WTC11 (cell line): ENCODE measurements around the gene CLDN5. TPM values are rescaled to one million over a fixed set of nuclear protein-coding genes. Genes with fewer than 3 reads are reported as not detected.
"Not testable (repeated sequence)": the region's sequence is repeated elsewhere in the genome, so short reads cannot be mapped to it uniquely, and the experiment has no call there.

Experiments
- ATAC-seq: fragments of 200-7000 bp; cut with Tn5 transposase; 2 replicates; pipeline ENCODE4 v1.10.0; 2021; ENCODE audit warnings: mild to moderate bottlenecking, moderate library complexity
- CTCF ChIA-PET: fragments of 300-600 bp; sonication (Branson Sonifier 250); formaldehyde crosslinking; loops from one replicate; lab custom pipeline; 2021; ENCODE audit warnings: antibody characterized with exemption; lab: Charles Lee
- POLR2A ChIA-PET: fragments of 350-600 bp; sonication (Branson Sonifier 250); formaldehyde crosslinking; loops from one replicate; lab custom pipeline; 2021; ENCODE audit warnings: antibody characterized with exemption; lab: Charles Lee
- DNase-seq: peaks from one replicate; pipeline ENCODE4 v3.0.0; 2021; ENCODE audit warnings: low spot score
- H3K27ac Mint-ChIP-seq: 2 replicates; pipeline ENCODE4 v1.8.0; 2021; ENCODE audit warnings: mixed read lengths
- H3K27me3 Mint-ChIP-seq: 2 replicates; pipeline ENCODE4 v1.8.0; 2021; ENCODE audit warnings: low read depth, mild to moderate bottlenecking, moderate library complexity, mixed read lengths
- H3K36me3 Mint-ChIP-seq: 2 replicates; pipeline ENCODE4 v1.8.0; 2021; ENCODE audit warnings: mixed read lengths
- H3K4me1 Mint-ChIP-seq: 2 replicates; pipeline ENCODE4 v1.8.0; 2022; ENCODE audit warnings: mixed read lengths
- H3K4me3 Mint-ChIP-seq: 2 replicates; pipeline ENCODE4 v1.8.0; 2021; ENCODE audit warnings: mild to moderate bottlenecking, moderate library complexity, mixed read lengths
- H3K9me3 Mint-ChIP-seq: 2 replicates; pipeline ENCODE4 v1.8.0; 2021; ENCODE audit warnings: mixed read lengths
- CREM ChIP-seq: sonication (generic); formaldehyde crosslinking; IDR thresholded peaks from 2 replicates; pipeline ENCODE4 v1.8.1; 2022; ENCODE audit warnings: mild to moderate bottlenecking, missing genetic modification reagents, moderate library complexity
- ETV6 ChIP-seq: sonication (generic); formaldehyde crosslinking; IDR thresholded peaks from 2 replicates; pipeline ENCODE4 v1.8.1; 2022; ENCODE audit warnings: mild to moderate bottlenecking, missing genetic modification reagents
- FOXJ3 ChIP-seq: sonication (generic); formaldehyde crosslinking; IDR thresholded peaks from 2 replicates; pipeline ENCODE4 v1.9.0; 2021; ENCODE audit warnings: missing genetic modification reagents, mild to moderate bottlenecking, borderline replicate concordance
- HMGA2 ChIP-seq: fragments of 250-450 bp; sonication (Bioruptor Pico); IDR thresholded peaks from 2 replicates; pipeline ENCODE4 v1.4.0; 2021; ENCODE audit warnings: mild to moderate bottlenecking, moderate library complexity
- IRF2 ChIP-seq: sonication (generic); formaldehyde crosslinking; IDR thresholded peaks from 2 replicates; pipeline ENCODE4 v1.8.0; 2022; ENCODE audit warnings: low read depth, missing genetic modification reagents, borderline replicate concordance
- JAZF1 ChIP-seq: fragments of 250-450 bp; sonication (Bioruptor Pico); IDR thresholded peaks from 2 replicates; pipeline ENCODE4 v1.9.0; 2021; ENCODE audit warnings: moderate library complexity, mild to moderate bottlenecking, inconsistent platforms
- JUN ChIP-seq: sonication (generic); formaldehyde crosslinking; IDR thresholded peaks from 2 replicates; pipeline ENCODE4 v1.8.0; 2023; ENCODE audit warnings: mild to moderate bottlenecking, missing genetic modification reagents
- MYBL2 ChIP-seq: sonication (generic); formaldehyde crosslinking; IDR thresholded peaks from 2 replicates; pipeline ENCODE4 v1.8.1; 2023; ENCODE audit warnings: mild to moderate bottlenecking, moderate library complexity, missing genetic modification reagents
- NFATC4 ChIP-seq: fragments of 250-450 bp; sonication (Bioruptor Pico); IDR thresholded peaks from 2 replicates; pipeline ENCODE4 v1.9.0; 2021; ENCODE audit warnings: mild to moderate bottlenecking
- NFE2L1 ChIP-seq: sonication (generic); formaldehyde crosslinking; IDR thresholded peaks from 2 replicates; pipeline ENCODE4 v1.8.1; 2023; ENCODE audit warnings: missing genetic modification reagents
- NR3C1 ChIP-seq: sonication (generic); formaldehyde crosslinking; conservative IDR thresholded peaks from 2 replicates; pipeline ENCODE4 v1.8.1; 2023; ENCODE audit warnings: low read depth, mild to moderate bottlenecking, missing genetic modification reagents
- RELA ChIP-seq: sonication (generic); formaldehyde crosslinking; IDR thresholded peaks from 2 replicates; pipeline ENCODE4 v1.8.1; 2022; ENCODE audit warnings: missing genetic modification reagents, mild to moderate bottlenecking, borderline replicate concordance
- RORB ChIP-seq: fragments of 250-450 bp; sonication (Bioruptor Pico); IDR thresholded peaks from 2 replicates; pipeline ENCODE4 v1.9.0; 2021; ENCODE audit warnings: mild to moderate bottlenecking
- SP1 ChIP-seq: sonication (generic); formaldehyde crosslinking; conservative IDR thresholded peaks from 2 replicates; pipeline ENCODE4 v1.8.1; 2022; ENCODE audit warnings: missing genetic modification reagents
- TEAD4 ChIP-seq: sonication (generic); formaldehyde crosslinking; IDR thresholded peaks from 2 replicates; pipeline ENCODE4 v1.8.0; 2022; ENCODE audit warnings: mild to moderate bottlenecking, missing genetic modification reagents
- ZBTB21 ChIP-seq: sonication (generic); formaldehyde crosslinking; IDR thresholded peaks from 2 replicates; pipeline ENCODE4 v1.8.1; 2023; ENCODE audit warnings: mild to moderate bottlenecking, missing genetic modification reagents, borderline replicate concordance
- ZNF423 ChIP-seq: fragments of 250-450 bp; sonication (Bioruptor Pico); IDR thresholded peaks from 2 replicates; pipeline ENCODE4 v2.1.2; 2022; ENCODE audit warnings: mild to moderate bottlenecking, moderate library complexity
- total RNA-seq: library from RNA; stranded (reverse); gene quantifications from 3 replicates; pipeline ENCODE4 v1.2.3, GENCODE V29; 2021
- TF ChIP-seq, protein P1 (sequence below): sonication (generic); formaldehyde crosslinking; IDR thresholded peaks from 2 replicates; pipeline ENCODE4 v1.8.0; 2022; ENCODE audit warnings: mild to moderate bottlenecking, missing genetic modification reagents
- TF ChIP-seq, protein P2 (sequence below): fragments of 200-600 bp; IDR thresholded peaks from 2 replicates; pipeline ENCODE4 v1.8.0; 2022; ENCODE audit warnings: antibody characterized with exemption
- TF ChIP-seq, protein P3 (sequence below): sonication (generic); formaldehyde crosslinking; IDR thresholded peaks from 2 replicates; pipeline ENCODE4 v1.8.1; 2023; ENCODE audit warnings: mild to moderate bottlenecking, missing genetic modification reagents, borderline replicate concordance
- TF ChIP-seq, protein P4 (sequence below): sonication (generic); formaldehyde crosslinking; IDR thresholded peaks from 2 replicates; pipeline ENCODE4 v1.8.1; 2023; ENCODE audit warnings: mild to moderate bottlenecking, missing genetic modification reagents, moderate library complexity
- TF ChIP-seq, protein P5 (sequence below): sonication (generic); formaldehyde crosslinking; IDR thresholded peaks from 2 replicates; pipeline ENCODE4 v1.8.0; 2023; ENCODE audit warnings: missing genetic modification reagents, mild to moderate bottlenecking, borderline replicate concordance

The CLDN5 gene
- total RNA-seq, 1 experiment from 2014 or later = 1.0 TPM

DNA sequence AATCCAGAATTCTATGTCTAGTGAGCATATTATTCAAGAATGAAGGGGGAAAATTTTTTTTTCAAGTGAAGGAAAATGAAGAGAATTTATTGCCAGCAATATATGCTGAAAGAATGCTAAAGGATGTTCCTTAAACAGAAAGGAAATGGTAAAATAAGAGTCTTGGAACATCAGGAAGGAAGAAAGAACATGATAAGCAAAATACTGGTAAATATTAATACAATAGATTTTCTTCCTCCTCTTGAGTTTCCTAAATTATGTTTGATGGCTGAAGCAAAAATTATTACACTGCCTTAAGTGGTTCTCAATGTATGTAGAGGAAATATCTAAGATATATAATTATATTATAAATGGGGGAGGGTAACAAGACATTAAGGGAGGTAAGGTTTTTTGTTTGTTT is 9.6 kb upstream of the CLDN5 start (continued):
- TF ChIP-seq, protein P1, sequence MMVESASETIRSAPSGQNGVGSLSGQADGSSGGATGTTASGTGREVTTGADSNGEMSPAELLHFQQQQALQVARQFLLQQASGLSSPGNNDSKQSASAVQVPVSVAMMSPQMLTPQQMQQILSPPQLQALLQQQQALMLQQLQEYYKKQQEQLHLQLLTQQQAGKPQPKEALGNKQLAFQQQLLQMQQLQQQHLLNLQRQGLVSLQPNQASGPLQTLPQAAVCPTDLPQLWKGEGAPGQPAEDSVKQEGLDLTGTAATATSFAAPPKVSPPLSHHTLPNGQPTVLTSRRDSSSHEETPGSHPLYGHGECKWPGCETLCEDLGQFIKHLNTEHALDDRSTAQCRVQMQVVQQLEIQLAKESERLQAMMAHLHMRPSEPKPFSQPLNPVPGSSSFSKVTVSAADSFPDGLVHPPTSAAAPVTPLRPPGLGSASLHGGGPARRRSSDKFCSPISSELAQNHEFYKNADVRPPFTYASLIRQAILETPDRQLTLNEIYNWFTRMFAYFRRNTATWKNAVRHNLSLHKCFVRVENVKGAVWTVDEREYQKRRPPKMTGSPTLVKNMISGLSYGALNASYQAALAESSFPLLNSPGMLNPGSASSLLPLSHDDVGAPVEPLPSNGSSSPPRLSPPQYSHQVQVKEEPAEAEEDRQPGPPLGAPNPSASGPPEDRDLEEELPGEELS (CRISPR knock-in tag) = no peak
- TF ChIP-seq IRF2 (CRISPR knock-in tag) = no peak
- no peak for TF ChIP-seq HMGA2 (CRISPR knock-in tag)
- TF ChIP-seq ZNF423 (CRISPR knock-in tag) = no peak

DNA sequence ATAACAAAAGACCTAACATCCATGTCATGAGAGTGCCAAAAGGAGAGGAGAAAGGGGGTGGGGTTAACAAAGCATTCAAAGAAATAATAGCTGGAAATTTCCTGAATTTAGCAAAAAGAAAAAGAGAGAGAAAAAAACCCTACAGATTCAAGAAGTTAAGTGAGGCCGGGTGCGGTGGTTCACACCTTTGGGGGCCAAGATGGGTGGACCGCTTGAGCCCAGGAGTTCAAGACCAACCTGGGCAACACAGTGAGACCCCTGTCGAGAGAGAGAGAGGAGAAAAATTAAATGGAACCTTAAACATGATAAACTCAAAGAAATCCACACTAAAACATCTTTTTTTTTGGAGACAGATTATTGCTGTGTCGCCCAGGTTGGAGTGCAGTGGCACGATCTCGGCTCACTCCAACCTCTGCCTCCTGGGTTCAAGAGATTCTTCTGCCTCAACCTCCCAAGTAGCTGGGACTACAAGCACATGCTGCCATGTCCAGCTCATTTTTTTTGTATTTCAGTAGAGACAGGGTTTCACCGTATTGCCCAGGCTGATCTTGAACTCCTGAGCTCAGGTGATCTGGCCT is 8.9 kb upstream of the CLDN5 start:
- TF ChIP-seq ETV6 (CRISPR knock-in tag) (no peak), RELA (CRISPR knock-in tag) (no peak), MYBL2 (CRISPR knock-in tag) (no peak), RORB (CRISPR knock-in tag) (no peak), SP1 (CRISPR knock-in tag) (no peak), NFATC4 (CRISPR knock-in tag) (no peak), TEAD4 (CRISPR knock-in tag) (no peak), ZBTB21 (CRISPR knock-in tag) (no peak), JUN (CRISPR knock-in tag) (no peak), JAZF1 (CRISPR knock-in tag) (no peak), NFE2L1 (CRISPR knock-in tag) (no peak), NR3C1 (CRISPR knock-in tag) (no peak), FOXJ3 (CRISPR knock-in tag) (no peak), CREM (CRISPR knock-in tag) (no peak)
- TF ChIP-seq, protein P2, sequence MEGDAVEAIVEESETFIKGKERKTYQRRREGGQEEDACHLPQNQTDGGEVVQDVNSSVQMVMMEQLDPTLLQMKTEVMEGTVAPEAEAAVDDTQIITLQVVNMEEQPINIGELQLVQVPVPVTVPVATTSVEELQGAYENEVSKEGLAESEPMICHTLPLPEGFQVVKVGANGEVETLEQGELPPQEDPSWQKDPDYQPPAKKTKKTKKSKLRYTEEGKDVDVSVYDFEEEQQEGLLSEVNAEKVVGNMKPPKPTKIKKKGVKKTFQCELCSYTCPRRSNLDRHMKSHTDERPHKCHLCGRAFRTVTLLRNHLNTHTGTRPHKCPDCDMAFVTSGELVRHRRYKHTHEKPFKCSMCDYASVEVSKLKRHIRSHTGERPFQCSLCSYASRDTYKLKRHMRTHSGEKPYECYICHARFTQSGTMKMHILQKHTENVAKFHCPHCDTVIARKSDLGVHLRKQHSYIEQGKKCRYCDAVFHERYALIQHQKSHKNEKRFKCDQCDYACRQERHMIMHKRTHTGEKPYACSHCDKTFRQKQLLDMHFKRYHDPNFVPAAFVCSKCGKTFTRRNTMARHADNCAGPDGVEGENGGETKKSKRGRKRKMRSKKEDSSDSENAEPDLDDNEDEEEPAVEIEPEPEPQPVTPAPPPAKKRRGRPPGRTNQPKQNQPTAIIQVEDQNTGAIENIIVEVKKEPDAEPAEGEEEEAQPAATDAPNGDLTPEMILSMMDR = no peak
- TF ChIP-seq, protein P3, sequence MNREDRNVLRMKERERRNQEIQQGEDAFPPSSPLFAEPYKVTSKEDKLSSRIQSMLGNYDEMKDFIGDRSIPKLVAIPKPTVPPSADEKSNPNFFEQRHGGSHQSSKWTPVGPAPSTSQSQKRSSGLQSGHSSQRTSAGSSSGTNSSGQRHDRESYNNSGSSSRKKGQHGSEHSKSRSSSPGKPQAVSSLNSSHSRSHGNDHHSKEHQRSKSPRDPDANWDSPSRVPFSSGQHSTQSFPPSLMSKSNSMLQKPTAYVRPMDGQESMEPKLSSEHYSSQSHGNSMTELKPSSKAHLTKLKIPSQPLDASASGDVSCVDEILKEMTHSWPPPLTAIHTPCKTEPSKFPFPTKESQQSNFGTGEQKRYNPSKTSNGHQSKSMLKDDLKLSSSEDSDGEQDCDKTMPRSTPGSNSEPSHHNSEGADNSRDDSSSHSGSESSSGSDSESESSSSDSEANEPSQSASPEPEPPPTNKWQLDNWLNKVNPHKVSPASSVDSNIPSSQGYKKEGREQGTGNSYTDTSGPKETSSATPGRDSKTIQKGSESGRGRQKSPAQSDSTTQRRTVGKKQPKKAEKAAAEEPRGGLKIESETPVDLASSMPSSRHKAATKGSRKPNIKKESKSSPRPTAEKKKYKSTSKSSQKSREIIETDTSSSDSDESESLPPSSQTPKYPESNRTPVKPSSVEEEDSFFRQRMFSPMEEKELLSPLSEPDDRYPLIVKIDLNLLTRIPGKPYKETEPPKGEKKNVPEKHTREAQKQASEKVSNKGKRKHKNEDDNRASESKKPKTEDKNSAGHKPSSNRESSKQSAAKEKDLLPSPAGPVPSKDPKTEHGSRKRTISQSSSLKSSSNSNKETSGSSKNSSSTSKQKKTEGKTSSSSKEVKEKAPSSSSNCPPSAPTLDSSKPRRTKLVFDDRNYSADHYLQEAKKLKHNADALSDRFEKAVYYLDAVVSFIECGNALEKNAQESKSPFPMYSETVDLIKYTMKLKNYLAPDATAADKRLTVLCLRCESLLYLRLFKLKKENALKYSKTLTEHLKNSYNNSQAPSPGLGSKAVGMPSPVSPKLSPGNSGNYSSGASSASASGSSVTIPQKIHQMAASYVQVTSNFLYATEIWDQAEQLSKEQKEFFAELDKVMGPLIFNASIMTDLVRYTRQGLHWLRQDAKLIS (CRISPR knock-in tag) = no peak
- TF ChIP-seq, protein P4, sequence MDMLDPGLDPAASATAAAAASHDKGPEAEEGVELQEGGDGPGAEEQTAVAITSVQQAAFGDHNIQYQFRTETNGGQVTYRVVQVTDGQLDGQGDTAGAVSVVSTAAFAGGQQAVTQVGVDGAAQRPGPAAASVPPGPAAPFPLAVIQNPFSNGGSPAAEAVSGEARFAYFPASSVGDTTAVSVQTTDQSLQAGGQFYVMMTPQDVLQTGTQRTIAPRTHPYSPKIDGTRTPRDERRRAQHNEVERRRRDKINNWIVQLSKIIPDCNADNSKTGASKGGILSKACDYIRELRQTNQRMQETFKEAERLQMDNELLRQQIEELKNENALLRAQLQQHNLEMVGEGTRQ (CRISPR knock-in tag) = no peak
- TF ChIP-seq, protein P5, sequence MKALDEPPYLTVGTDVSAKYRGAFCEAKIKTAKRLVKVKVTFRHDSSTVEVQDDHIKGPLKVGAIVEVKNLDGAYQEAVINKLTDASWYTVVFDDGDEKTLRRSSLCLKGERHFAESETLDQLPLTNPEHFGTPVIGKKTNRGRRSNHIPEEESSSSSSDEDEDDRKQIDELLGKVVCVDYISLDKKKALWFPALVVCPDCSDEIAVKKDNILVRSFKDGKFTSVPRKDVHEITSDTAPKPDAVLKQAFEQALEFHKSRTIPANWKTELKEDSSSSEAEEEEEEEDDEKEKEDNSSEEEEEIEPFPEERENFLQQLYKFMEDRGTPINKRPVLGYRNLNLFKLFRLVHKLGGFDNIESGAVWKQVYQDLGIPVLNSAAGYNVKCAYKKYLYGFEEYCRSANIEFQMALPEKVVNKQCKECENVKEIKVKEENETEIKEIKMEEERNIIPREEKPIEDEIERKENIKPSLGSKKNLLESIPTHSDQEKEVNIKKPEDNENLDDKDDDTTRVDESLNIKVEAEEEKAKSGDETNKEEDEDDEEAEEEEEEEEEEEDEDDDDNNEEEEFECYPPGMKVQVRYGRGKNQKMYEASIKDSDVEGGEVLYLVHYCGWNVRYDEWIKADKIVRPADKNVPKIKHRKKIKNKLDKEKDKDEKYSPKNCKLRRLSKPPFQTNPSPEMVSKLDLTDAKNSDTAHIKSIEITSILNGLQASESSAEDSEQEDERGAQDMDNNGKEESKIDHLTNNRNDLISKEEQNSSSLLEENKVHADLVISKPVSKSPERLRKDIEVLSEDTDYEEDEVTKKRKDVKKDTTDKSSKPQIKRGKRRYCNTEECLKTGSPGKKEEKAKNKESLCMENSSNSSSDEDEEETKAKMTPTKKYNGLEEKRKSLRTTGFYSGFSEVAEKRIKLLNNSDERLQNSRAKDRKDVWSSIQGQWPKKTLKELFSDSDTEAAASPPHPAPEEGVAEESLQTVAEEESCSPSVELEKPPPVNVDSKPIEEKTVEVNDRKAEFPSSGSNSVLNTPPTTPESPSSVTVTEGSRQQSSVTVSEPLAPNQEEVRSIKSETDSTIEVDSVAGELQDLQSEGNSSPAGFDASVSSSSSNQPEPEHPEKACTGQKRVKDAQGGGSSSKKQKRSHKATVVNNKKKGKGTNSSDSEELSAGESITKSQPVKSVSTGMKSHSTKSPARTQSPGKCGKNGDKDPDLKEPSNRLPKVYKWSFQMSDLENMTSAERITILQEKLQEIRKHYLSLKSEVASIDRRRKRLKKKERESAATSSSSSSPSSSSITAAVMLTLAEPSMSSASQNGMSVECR (CRISPR knock-in tag) = no peak
- ChIA-PET POLR2A (no interaction called here), CTCF (interaction anchor here (1.3 kb wide), 1 partner anchor 96 kb away, joined by 3 read pairs; no protein-coding TSS in a partner anchor)
- DNase-seq (no peak), ATAC-seq (no peak)
- no peaks in the 10 kb centered on the region for H3K9me3 Mint-ChIP-seq
- H3K4me1 Mint-ChIP-seq = no peaks in the 10 kb centered on the region; the same call in 1 of the 2 replicates
- H3K27ac Mint-ChIP-seq = no peak overlapping the region
- H3K4me3 Mint-ChIP-seq = no peak overlapping the region
- H3K27me3 Mint-ChIP-seq = no peaks in the 10 kb centered on the region; the same call in 1 of the 2 replicates
- no peaks in the 10 kb centered on the region for H3K36me3 Mint-ChIP-seq

DNA sequence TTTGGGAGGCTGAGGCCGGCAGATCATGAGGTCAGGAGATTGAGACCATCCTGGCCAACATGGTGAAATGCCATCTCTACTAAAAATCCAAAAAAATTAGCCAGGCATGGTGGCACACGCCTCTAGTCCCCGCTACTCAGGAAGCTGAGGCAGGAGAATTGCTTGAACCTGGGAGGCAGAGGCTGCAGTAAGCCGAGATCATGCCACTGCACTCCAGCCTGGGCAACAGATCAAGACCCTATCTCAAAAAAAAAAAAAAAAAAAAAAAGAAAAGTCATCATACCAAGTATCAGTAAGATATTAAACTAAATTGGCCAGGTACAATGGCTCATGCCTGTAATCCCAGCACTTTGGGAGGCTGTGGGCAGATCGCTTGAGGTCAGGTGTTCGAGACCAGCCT is 7.1 kb upstream of the CLDN5 start:
- H3K9me3 Mint-ChIP-seq, H3K36me3 Mint-ChIP-seq, H3K4me1 Mint-ChIP-seq, DNase-seq, ATAC-seq, H3K4me3 Mint-ChIP-seq, POLR2A ChIA-PET, H3K27ac Mint-ChIP-seq: not testable (repeated sequence)
- peaks cover 10% of the 10 kb centered on the region for H3K27me3 Mint-ChIP-seq
- CTCF ChIA-PET = interaction anchor here (0.6 kb wide), 1 partner anchor 12 kb away, joined by 3 read pairs; no protein-coding TSS in a partner anchor
